Fibroblast of skin of abdomen (primary cell): Measurements from ENCODE around the gene RAD51B.

Source experiments
- DNase-seq: peaks from one replicate; pipeline ENCODE4 v3.0.0-alpha.2; 2013

Gene RAD51B

GRCh38 chr14:68238551-68238950 is 419.0 kb downstream of the RAD51B start:
- DNase-seq: peak; percentile 61

- no peak for DNase-seq
These were observed 419.4 kb downstream of the RAD51B start for GRCh38 chr14:68238976-68239375.

- no peak for DNase-seq
These were observed 420.6 kb downstream of the RAD51B start for GRCh38 chr14:68239988-68240771.

GRCh38 chr14:68241862-68242487 is 422.4 kb downstream of the RAD51B start:
- no peak for DNase-seq

GRCh38 chr14:68243450-68244010 is 424.0 kb downstream of the RAD51B start:
- DNase-seq: no peak

GRCh38 chr14:68244262-68244980 is 424.8 kb downstream of the RAD51B start:
- DNase-seq: no peak

GRCh38 chr14:68245146-68246073 is 425.8 kb downstream of the RAD51B start:
- peak; percentile 58 for DNase-seq

- peak; percentile 76 for DNase-seq
These were observed 426.7 kb downstream of the RAD51B start for GRCh38 chr14:68246074-68246785.

- DNase-seq: no peak
These were observed 427.2 kb downstream of the RAD51B start for GRCh38 chr14:68246786-68247105.

GRCh38 chr14:68247274-68247673 is 427.7 kb downstream of the RAD51B start:
- DNase-seq: no peak

GRCh38 chr14:68247676-68248268 is 428.2 kb downstream of the RAD51B start:
- peak; percentile 49 for DNase-seq

- peak; percentile 81 for DNase-seq
These were observed 429.1 kb downstream of the RAD51B start for GRCh38 chr14:68248481-68249255.

GRCh38 chr14:68249661-68250451 is 430.3 kb downstream of the RAD51B start:
- peak; percentile 73 for DNase-seq

- no peak for DNase-seq
These were observed 431.6 kb downstream of the RAD51B start for GRCh38 chr14:68250927-68251768.

- no peak for DNase-seq
These were observed 432.2 kb downstream of the RAD51B start for GRCh38 chr14:68251769-68252100.

- DNase-seq: no peak
These were observed 433.7 kb downstream of the RAD51B start for GRCh38 chr14:68253160-68253780.

GRCh38 chr14:68253878-68254528 is 434.4 kb downstream of the RAD51B start:
- DNase-seq: no peak
